CD4-positive, alpha-beta T cell treated with Interferon alpha-2 for 1 hour (primary cell): ENCODE results near the gene ZNF214.

Experiments used
- DNase-seq, 2 donors: peaks; one replicate each; pipeline ENCODE4 v3.0.0-alpha.2; 2020 to 2022

The ZNF214 gene

DNA sequence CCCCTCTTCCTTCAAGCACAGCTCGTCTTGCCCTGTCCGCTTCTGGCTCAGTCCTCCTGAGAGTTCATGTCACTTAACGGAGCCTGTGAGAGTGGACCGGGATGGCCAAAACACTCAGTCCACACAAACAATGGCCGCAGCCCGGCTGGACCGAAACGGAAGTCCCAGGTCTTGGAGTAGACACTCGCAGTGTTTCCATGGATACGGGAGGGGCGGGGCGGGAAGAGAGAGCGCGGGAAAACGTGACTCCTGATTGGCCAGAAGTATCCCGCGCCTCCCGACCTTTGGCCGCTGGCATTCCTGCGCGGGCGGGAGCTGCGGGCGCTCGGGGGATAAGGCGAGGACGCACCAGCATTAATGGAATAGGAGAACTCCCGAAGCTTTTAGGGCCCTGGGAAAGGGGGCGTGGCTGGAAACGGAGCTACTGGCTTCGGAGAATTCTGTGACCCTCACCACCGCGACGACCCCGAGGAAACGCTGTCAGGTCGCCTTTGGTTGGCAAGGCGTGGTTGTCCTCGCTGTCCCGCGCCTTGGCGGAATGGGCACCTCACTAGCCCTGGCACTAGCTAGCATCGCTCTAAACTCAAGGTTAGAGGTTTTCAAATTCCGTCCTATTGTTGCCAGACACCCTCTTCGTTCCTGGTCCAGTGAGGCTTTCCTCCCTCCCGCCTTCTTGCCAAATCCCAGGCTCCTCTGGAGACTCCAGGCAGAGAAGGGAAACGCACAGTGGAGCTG lies at the start of gene ZNF214, which contains the start of gene NLRP14:
Gene ZNF214, minus strand, starts transcription at position 164 of the 735 bp plus-strand sequence. CDS start 17,511 bp downstream, outside the sequence.
Gene NLRP14, plus strand, starts transcription at position 297 of the 735 bp plus-strand sequence. CDS start 18,108 bp downstream, outside the sequence.
- no peak for DNase-seq

DNA sequence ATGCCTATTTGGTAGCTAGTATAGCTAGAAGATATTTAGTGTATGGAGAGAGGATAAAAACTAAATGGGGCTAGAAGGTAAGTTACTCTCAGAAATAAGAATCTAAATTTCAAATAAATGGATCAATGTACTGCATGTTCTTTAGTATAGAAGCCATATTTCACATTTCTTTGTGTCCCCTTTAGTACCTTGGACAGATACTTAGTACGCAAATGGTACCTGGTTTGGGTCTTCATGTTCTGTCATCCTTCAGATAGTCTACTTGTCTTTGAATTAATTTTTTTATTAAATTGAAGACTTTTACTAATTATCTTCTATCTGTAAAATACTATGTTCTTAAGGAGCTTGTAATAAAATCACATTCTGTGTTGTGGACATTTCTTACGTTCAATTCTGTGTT lies 42.4 kb upstream of the ZNF214 start:
- DNase-seq, result no peak

DNA sequence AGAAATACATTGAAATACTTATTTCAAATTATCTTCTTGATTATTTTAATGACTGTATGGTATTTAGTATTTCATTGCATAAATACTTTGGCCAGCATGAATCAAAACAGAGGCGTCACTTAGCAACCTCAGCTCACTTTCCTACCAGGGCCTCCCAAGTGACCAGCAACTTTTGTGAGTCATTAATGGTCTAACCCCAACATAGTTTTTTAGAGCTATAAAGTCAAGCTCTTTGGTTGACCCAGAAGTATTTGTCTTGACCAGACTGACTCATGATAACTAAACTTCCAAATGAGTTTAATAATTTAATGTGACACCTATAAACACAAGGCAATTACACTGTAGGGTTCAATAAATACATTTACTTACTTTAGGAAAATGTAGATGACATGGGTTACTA lies 40.7 kb upstream of the ZNF214 start:
- DNase-seq, result no peak

DNA sequence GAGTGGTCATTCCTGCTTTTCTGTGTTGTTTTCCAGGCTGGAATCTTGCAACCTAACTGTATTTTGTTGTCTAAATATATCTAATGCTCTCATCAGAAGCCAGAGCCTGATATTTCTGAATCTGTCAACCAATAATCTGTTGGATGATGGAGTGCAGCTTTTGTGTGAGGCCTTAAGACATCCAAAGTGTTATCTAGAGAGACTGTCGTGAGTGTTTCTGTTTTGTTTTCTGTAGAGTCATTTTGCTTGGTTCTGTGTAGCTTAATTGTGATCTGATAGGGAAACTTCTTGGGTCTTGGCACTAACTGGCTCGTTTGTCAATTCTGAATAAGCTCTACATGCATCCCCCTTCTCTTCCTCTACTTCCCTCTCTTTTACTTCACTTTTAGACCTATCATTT lies 37.5 kb upstream of the ZNF214 start:
- DNase-seq, result no peak

DNA sequence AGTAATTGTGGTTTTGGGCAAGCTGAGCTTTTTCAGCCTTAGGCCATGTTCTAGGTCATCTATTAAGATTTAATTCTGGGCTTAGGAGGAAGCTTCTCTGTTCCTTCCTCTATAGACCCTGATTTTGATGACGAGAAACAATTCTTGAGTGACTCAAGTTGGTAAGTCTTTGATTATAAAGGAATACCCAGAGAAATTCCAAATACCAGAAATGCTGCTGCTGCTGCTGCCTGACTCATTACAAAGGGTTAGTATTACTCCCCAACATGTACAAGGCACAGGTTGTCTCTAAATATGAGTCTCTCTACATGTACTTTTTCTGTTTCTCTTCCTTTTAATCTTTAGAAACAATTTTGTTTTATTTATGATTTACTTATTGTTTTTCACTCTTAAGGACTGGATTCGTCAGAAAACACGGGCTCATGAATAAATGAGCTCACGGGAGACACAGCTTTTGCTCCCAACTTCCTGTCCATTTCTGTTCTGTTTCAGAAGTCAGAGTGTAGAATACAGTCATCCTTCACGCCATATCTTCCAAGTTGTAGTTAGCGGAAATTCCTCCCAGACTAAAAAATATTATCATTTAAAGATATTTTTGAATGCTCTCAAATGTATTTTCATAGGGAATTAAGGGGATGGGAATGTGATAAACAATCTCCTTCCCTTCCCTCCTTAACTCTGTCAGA lies 36.8 kb upstream of the ZNF214 start:
- no peak for DNase-seq

DNA sequence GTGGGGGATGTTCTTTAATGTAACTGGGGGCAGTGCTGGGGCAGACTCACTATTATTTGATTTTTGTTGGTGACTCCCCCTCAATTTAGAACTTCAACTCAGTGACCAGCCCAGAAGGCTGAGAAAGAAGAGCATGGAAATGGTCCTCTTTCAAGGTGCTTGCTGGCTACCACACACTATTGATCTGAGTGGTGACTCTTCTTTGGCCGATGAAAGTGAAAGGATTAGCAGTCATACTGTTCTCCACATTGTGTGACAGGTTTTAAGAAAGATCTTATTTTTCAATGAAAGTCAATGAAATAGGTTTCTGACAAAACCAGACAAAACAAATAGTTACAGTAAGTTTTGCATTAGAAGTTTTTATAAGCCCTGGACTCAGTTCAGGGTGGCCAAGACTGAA lies 30.0 kb upstream of the ZNF214 start:
- no peak for DNase-seq

DNA sequence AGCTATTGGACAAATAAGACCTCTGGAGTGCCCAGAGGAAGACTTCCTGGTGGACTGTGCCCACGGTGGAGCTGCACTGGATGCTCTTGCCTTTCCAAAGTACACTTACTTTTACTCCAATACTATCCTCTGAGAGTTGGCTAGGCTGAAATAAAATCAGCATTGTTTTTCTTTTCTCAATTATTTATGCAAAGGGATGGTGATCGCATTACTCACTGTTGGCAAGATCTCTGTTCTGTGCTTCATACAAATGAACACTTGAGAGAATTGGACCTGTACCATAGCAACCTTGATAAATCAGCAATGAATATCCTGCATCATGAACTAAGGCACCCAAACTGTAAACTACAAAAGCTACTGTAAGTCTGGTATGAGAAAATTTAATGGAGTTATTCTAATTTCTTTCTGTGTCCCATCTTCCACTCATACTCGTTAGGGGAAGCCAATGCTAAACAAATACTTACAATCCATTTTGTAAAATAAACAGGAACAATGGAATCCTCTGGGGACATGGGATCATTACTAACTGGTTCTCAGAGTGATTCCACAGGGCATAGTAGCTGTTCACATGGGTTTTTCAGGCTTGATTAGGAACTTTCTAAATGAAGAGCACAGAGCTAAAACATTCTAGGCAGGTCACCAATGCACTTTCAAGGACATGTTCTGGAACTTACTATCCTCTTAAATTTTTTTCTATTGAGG lies 26.5 kb upstream of the ZNF214 start:
- DNase-seq, result no peak

DNA sequence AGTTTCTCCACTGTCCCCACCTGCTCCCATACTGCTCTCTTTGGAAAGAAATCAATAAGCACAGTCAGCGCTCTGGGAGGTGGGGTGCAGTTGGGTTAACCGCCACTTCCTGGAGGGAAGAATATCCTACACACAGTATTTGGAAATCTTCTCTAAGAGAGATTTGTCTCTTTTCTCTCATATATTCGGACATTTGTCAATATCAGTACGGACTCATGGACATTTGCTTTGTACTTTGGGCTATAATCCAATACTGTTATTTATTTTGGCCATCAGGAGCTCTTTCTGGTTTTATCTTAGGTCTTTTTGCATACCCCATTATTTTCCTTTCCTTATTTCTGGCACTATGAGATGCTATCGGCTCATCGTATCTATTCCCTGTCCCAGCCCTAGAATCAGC lies 13.9 kb upstream of the ZNF214 start:
- DNase-seq, result no peak

DNA sequence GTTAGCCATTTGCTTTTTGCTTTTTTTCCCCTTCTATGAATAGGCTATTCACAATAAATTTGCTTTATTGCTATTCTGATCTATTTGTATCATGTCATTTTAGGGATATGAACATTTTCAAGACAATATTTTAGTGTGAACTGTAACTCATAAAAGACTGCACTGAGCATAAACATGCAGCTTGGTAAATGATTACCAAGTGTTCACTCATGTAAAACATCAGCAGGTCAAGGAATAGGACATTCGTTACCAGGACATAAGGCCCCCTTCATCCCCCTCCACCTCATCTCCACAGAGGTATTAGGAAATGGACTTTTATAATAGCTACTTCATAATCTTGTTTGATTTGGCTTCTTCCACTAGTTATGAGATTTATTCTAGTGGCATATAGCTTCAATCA lies 12.5 kb upstream of the ZNF214 start:
- DNase-seq, result no peak

DNA sequence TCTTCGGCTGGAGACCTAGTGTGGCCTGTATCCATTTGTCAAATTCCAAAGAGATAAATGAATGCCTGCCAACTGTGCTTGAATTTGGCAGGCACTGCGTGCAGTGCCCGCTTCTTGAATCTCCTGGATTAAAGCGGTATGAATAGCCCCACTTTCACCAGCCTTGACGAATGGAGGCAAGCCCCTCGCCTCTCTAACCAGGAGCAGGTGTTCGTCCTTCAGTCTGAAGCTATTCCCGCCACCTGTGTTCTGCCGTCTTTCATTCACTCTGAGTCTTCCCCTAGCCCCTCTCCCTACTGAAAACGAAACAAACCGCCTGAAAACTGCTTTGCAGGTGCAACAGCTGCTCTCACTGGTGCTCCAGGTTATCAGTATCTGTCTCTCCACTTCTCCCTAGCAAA lies 11.3 kb upstream of the ZNF214 start:
- no peak for DNase-seq

DNA sequence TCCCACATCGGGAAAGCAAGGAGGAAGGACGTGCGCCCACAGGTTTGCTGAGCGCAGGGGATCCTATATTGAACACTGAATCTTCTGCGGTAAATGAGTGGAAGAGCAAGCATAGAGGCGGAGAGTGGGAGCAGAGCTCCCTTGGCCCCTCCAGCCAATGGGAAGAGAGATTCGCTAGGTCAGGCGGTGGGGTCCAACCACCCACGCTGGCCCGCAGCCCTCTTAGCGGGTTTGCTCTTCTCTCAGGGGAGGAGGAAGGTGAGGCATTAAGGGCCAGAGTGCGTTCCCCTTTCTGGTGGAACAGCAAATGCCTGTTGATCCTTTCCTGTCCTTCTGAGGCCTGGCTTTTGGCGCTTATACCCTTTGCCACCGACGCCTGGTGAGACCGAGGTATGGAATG lies 10.7 kb upstream of the ZNF214 start:
- DNase-seq, result no peak

DNA sequence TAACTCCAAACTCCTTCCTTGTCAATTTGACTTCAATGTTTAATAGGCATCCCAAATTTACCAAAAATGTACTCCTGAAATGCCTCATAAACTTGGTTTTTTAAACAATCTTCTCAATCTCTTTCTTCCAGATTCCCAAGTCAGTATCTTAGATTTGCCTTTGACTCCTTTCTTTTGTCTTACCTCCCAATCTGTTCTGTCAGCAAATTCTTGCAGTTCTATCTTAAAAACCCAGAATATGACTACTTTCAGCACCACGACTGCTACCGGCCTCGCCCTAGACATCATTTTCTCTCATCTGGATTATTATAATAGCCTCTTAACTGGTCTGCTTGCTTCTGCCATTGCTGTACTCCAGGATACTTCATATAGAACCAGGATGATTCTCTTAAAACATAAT lies 8.0 kb upstream of the ZNF214 start:
- DNase-seq, result no peak

DNA sequence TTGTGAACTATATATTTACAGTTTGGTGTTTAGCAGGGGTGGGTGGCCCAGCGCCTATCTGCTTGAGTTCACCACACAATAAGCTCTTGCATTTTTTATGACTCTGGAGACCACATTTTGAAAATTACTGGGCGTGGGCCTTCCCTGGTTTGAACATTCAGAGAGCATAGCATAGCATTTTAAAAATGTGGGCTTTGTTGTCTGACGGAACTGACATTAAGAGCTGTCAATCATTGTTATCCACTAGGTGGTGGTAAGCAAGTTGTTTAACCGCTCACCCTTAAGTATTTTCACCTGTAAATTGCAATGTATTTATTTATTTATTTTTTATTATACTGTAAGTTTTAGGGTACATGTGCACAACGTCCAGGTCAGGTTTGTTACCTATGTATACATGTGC lies 1.2 kb upstream of the ZNF214 start:
- no peak for DNase-seq

DNA sequence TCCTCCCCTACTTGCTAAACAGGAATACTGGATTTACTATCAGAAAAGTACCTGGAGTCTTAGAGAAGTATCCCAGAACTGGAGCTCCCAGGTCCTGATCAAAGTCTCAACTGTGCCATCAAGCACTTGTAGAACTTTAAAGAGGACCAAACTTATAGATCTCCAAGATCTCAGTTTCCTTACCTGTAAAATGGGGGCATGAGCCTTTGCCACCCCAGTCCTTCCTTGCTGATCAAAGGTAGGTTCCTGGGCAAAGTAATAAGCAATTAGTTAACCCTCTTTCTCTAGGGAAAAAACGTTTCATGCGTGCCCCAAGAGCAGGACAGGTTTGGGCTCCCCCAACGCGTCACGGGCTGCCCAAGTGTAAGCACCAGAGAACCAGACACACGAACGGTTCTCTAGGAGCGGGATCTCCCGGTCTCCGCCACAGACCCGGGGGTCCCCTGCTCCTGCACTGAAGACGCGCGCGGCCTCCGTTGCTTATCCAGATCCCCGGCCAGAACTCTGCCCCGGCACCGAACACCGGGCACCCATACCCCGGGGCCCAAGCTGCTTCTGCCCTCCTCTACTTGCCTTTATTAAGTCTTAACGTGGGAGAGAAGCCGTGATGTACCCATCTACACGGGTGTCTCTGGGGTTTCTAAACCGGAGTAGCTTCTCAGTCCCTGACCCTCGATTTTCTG lies 505 bp downstream of the ZNF214 start:
- DNase-seq, result no peak

DNA sequence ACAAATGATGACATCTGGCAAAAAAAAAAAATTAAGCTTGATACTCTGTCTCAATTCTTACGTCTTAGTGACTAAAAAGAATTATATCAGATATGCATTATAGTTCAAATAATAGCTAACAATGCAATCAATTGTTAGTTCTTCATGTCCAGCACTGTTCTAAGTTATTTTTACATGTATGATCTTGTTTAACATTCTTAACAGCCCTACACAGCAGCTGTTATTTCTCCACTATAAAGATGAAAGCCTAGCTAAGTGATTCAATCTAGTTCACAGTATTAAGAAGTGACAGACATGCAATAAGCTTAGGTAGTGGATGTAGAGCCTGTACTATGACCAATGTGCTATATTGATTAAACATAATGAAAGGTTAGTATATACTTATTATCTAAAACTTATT lies 4.1 kb downstream of the ZNF214 start:
- DNase-seq, result no peak

DNA sequence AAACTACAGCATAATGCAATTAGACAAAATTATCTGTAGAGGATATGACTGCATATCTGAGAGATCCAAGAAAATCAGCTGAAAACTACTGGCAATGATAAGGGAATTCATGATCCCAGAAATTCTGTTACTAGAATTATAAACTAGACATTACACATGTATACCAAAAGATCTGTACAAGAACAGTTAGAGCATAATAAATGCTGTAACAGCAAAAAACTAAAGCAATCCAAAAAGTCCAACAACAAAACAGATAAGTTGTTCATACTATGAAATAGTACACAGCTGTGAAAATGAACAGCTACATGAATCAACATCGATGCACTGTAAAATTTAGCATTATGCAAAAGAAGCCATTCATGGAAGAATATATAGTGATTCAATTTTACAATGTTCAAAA lies 6.0 kb downstream of the ZNF214 start:
- DNase-seq, result no peak

DNA sequence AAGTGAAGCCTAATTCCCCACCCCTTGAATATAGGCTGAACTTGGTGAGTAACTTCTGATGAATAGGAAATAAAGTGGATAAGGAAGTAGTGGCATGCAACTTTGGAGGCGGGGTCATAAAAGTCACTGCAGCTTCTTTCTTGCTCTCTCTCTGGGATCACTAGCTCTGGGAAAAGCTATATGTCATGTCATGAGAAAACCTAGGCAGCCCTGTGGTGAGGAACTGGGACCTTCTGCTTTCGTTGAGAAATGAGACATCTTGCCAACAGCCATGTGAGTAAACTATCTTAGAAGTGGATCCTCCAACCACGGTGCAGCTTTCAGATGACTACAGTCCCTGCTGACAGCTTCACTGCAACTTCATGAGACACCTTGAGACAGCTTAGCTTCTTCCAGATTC lies 15.7 kb downstream of the ZNF214 start:
- DNase-seq, result no peak

DNA sequence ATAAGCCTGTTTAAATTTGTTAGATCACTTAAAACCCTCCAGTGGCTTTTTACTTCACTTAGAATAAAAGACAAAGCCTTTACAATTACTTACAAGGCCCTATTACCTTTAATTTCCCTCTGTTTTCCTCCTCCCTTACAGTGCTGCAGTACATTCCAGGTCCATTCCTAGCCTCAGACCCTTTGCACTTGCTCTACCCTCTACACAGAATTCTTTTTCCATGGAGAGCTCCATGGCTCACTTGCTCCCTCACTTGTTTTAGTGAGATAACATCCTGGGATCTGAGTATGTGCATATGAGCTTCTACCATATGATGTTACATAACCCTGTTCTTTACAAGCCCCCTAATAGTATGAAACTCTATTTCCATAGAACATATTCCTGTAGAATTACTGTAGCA lies 24.4 kb downstream of the ZNF214 start:
- no peak for DNase-seq

DNA sequence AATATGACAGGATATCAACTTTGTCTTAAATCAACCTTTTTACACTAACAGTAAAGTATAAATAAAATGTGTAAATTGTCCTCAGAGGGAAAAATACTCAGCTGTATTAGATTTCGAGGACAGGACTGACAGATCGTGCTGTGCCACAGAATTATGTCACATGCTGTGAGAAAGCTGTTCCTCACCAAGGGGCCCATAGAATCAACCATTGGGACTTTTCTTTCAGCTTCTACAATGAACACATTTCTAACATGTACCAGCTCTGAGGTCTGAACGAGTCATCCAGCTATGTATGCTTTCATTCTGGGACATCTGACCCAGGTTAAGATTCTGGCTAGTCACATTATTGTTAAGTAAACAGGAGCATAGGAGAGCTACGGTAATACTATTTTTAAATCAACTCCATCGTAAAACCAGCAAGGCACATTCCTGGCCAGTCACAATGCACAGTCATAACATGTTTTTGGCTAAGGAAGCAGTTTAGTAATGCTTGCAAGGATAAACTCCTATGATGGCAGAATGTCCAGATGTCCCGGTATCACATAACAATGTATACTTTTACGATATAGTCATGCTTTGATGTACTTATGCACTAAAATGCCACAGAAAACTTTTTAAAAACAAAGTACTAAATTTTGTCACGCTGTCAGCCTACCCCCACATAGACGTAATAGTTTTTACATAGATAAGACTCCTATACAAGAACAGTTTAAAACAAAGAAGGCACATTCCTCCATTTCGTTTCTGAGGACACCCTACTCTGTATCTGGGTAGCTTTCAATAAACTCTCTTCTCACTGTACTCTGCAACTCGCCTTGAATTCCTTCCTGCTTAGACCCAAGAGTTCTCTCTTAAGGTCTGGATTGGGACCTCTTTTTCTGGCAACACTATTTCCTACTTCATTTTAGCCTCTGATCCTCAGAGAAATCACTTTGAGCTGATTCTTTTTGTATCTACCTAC lies 27.4 kb downstream of the ZNF214 start:
- DNase-seq, result no peak

DNA sequence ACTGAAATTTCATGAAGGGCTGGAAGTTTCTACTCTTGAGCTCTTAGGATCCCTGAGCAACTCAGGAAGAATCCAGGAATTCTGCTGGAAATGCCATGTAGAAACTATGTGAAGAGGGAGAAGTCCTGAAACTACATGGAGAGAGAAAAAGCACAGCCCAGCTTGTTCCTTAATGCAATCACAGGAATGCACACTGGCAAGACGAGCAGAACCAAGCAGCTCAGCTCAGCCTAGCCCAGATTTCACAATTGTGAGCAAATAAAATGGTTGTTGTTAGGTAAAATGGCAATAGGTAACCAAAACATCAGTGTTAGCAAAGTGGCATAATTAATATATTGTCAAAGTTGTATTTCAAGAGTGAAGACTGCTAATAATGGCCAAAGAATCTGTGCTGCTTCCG lies 28.1 kb downstream of the ZNF214 start:
- no peak for DNase-seq

DNA sequence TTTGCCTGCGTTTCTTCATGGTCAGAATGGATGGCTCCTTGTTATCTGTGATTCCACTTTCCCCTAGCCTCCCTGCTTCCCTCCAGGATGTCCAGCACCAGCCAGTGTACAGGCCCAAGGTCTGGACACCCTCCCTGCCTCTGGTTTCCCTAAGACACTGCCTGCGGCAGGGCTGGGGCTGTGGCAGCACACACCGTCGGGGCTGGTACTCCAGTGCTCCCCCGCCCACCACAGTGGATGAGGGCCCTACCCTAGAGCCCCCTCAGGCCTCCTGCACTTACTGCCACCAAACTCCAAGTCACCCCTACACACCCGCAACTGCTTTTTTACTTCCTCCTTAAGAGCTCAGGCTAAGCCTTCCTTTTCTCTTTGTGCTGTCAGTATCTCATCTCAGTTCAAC lies 28.9 kb downstream of the ZNF214 start:
- no peak for DNase-seq

DNA sequence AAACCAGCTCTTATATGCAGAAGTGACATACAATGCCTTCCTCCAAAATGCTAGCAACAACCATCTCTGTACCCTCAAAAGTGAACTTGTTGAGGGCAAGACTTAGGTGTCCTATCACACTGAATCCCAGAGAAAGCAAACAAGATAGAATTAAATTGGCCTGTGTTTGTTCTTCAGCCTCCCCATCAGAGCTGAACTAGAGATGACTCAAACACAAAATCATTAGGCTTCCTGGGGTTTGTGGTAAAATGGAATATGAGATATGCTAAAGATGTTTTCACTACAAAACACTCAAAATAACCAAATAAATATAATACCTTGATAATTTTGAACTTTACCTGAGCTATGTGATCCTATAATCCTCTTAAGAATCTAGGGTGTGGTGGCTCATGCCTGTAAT lies 31.6 kb downstream of the ZNF214 start:
- DNase-seq, result no peak
